ENCODE measurements around the gene ESCO1. TPM values are rescaled to one million over a fixed set of nuclear protein-coding genes. Genes with fewer than 3 reads are reported as not detected.

The ESCO1 gene
- total and polyA plus RNA-seq, 2 experiments from 2014 or later: 50.4 to 56.8 TPM

- TF ChIP-seq ZNF462 (CRISPR knock-in tag; IDR thresholded peaks at IDR 0.05): no peak
- no peak for TF ChIP-seq CREB1 (CRISPR knock-in tag; IDR thresholded peaks at IDR 0.05; ENCODE audit: low read depth)
- TF ChIP-seq EZH2phosphoT487 (IDR thresholded peaks at IDR 0.05; ENCODE audit: unreplicated experiment): no peak
- TF ChIP-seq ZNF114 (CRISPR knock-in tag; IDR thresholded peaks at IDR 0.05): no peak
- TF ChIP-seq STAT1 (IDR thresholded peaks at IDR 0.05; ENCODE audit: unreplicated experiment): no peak
- TF ChIP-seq POLR2AphosphoS5 (IDR thresholded peaks at IDR 0.05; ENCODE audit: low read depth): no peak
Measured at GRCh38 chr18:21571772-21572171, 28.7 kb downstream of the ESCO1 start (continued).

- 0 out of 2 replicates have a peak overlapping the region, but pooled peaks have one; percentile 16 for H3K27ac Mint-ChIP-seq
- TF ChIP-seq ZNF462 (CRISPR knock-in tag; IDR thresholded peaks at IDR 0.05) (no peak), POLR2AphosphoS5 (IDR thresholded peaks at IDR 0.05; ENCODE audit: low read depth) (no peak), STAT1 (IDR thresholded peaks at IDR 0.05; ENCODE audit: unreplicated experiment) (no peak), EZH2phosphoT487 (IDR thresholded peaks at IDR 0.05; ENCODE audit: unreplicated experiment) (no peak), ZNF331 (CRISPR knock-in tag; IDR thresholded peaks at IDR 0.05; ENCODE audit: low read depth) (no peak), CTCF (conservative IDR thresholded peaks at IDR 0.05; ENCODE audit: low read depth in 2 of 2) (no peak)
Measured at GRCh38 chr18:21559195-21559594, 41.3 kb downstream of the ESCO1 start.

More at GRCh38 chr18:21559195-21559594, 41.3 kb downstream of the ESCO1 start:
- Mint-ChIP-seq H3K27me3 (ENCODE audit: insufficient read depth, low read depth, poor library complexity) (peaks cover 2% of the 10 kb centered on the region), H3K4me3 (no peak overlapping the region), H3K4me1 (no peaks in the 10 kb centered on the region), H3K36me3 (ENCODE audit: low read depth) (peaks cover 44% of the 10 kb centered on the region), H3K9me3 (no peaks in the 10 kb centered on the region)
- no peak overlapping the region for H2AFZ ChIP-seq
- no peak overlapping the region for H3K4me3 ChIP-seq
- H3F3A ChIP-seq (replicated peaks; ENCODE audit: low read depth): no peaks in the 10 kb centered on the region
- no peak overlapping the region for H3K27ac ChIP-seq (ENCODE audit: low read depth)
- no peak overlapping the region for H3K4me2 ChIP-seq
- DNase-seq (ENCODE audit: low spot score): no peak
- H3K79me2 ChIP-seq (replicated peaks; ENCODE audit: insufficient read depth): no peaks in the 10 kb centered on the region
- no peaks in the 10 kb centered on the region for H3K27me3 ChIP-seq (ENCODE audit: insufficient read depth)
- no peak for ATAC-seq
- H3K36me3 ChIP-seq (ENCODE audit: insufficient read depth): peaks cover 18% of the 10 kb centered on the region
- H3K9me2 ChIP-seq (ENCODE audit: insufficient read depth): no peaks in the 10 kb centered on the region
- H3K4me1 ChIP-seq (ENCODE audit: insufficient read depth): no peaks in the 10 kb centered on the region
- no peaks in the 10 kb centered on the region; the same call in 1 of the 2 replicates for H4K20me1 ChIP-seq (replicated peaks; ENCODE audit: insufficient read depth)

Measured in GM23338 (cell line).